Measurements from ENCODE around the gene MT1H.

DNA sequence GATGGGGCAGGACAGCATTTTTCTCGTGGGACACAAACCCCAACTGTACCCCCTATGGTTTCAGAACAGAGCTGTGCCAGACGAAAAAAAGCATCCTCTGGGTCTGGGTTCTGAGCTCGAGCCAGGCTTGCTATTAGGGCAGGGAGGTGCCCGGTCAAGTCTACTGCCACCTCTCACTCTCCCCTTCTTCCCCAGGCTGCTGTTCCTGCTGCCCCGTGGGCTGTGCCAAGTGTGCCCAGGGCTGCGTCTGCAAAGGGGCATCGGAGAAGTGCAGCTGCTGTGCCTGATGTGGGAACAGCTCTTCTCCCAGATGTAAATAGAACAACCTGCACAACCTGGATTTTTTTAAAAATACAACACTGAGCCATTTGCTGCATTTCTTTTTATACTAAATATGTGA lies 42.9 kb upstream of the MT1H start:
- TF ChIP-seq CTCF (IDR thresholded peaks at IDR 0.05): no peak
- TF ChIP-seq POLR2A (IDR thresholded peaks at IDR 0.05): no peak
